ENCODE results near the gene AGAP3.

GRCh38 chr7:151189038-151189437 is 102.8 kb downstream of the AGAP3 start:
- TF ChIP-seq CTCF (IDR thresholded peaks at IDR 0.05) (no peak), EZH2 (IDR thresholded peaks at IDR 0.05; ENCODE audit: borderline replicate concordance, insufficient read depth, low read depth, low read length, poor library complexity, severe bottlenecking) (no peak)
